NT2/D1 (cell line): ENCODE data around the gene MYDGF.

Source experiments
- DNase-seq: peaks from one replicate; pipeline ENCODE4 v3.0.0-alpha.2; 2011; ENCODE audit warnings: low read depth, low spot score
- H3K27me3 ChIP-seq: 2 replicates; pipeline ENCODE4 v1.6.0; 2011; ENCODE audit warnings: mild to moderate bottlenecking; ENCODE audit not compliant: insufficient read length, insufficient read depth
- H3K36me3 ChIP-seq: 2 replicates; pipeline ENCODE4 v1.6.1; 2011; ENCODE audit warnings: mild to moderate bottlenecking, low read length, mixed read lengths; ENCODE audit not compliant: insufficient read depth, insufficient read length
- H3K4me1 ChIP-seq: 2 replicates; pipeline ENCODE4 v1.5.1; 2011; ENCODE audit not compliant: insufficient read depth, insufficient read length
- H3K4me3 ChIP-seq: 2 replicates; pipeline ENCODE4 v1.5.1; 2011; ENCODE audit warnings: low read depth; ENCODE audit not compliant: insufficient read length
- H3K9ac ChIP-seq: 2 replicates; pipeline ENCODE4 v1.6.0; 2011; ENCODE audit warnings: low read depth; ENCODE audit not compliant: insufficient read length
- H3K9me3 ChIP-seq: 2 replicates; pipeline ENCODE4 v1.5.1; 2011; ENCODE audit warnings: mild to moderate bottlenecking, low read length; ENCODE audit not compliant: insufficient read depth
- SUZ12 ChIP-seq: IDR thresholded peaks from 2 replicates; pipeline ENCODE4 v1.6.1; 2011; ENCODE audit not compliant: insufficient read length, insufficient read depth; ENCODE audit errors: extremely low read depth
- YY1 ChIP-seq: IDR thresholded peaks from 2 replicates; pipeline ENCODE4 v1.6.1; 2011; ENCODE audit not compliant: insufficient read length, insufficient read depth
- ZNF274 ChIP-seq: IDR thresholded peaks from 2 replicates; pipeline ENCODE4 v1.6.1; 2011; ENCODE audit warnings: mild to moderate bottlenecking, low read depth, low read length

The MYDGF gene

DNA sequence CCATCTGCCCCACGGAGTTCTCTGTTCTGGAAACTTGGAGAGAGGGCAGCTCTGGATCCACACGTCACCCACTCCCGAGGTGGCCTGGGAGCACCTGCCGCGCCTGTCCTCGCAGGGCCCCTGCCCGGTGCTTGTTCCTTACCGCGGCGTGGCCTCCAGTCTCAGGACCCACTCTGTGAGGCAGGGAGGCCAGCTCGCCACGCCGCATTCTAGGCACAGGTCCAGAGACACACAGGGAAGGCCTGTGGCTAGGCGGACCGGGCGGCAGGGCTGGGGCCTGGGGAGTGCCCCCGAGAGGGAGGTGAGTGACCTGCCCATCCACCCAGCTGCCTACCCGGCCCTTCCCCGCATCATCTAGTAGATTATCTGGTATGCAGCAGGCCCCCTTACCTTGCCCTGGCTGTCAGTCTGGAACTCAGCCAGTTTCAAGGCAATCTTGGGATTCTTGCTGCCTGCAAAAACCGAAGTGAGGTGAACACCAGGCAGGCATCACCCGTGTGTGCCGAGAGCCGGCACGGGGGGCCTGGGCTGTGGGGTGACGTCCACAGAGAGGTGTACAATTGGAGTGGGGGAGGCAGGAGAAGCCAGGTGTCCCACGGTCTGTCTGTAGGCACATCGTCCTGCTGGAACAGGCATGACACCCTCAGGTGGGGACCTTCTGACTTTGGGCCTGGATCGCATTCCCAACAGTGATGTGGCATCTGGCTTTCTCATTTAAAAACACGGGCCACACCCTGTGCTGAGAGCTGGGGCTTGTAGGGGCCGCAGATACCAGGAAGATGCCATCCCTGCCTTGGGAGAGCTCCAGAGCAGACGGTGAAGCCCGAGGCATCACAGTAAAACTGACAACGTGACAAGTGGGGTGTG, 29.9 kb upstream of the MYDGF start:
- DNase-seq: no peak
- Histone ChIP-seq H3K4me1 (peaks cover 2% of the 10 kb centered on the region), H3K36me3 (peaks cover 93% of the 10 kb centered on the region), H3K4me3 (no peak overlapping the region), H3K9ac (no peak overlapping the region), H3K9me3 (no peaks in the 10 kb centered on the region), H3K27me3 (no peaks in the 10 kb centered on the region)
- TF ChIP-seq YY1 (no peak), ZNF274 (no peak), SUZ12 (no peak)

DNA sequence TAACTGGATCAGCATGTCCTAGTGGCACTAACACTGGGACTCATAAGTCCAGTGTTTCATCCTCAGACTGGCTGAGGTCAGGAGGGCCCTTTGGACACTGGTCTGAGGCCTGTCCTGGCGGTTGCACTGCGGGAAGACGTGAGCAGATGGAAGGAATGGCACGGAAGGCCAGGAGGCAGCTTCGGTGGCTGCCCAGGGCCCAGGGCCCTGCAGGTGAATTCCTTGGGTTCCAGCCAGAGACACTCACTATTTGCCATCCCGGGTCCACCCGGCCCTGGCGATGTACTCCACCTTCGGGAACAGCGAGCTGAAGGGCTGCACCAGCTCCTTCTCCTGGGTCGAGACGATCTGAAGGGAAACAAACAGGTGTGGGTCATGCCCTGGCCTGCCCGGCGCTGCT, 27.2 kb upstream of the MYDGF start:
- Histone ChIP-seq H3K9ac (no peak overlapping the region), H3K4me1 (peaks cover 2% of the 10 kb centered on the region), H3K36me3 (peaks cover 96% of the 10 kb centered on the region), H3K27me3 (no peaks in the 10 kb centered on the region), H3K4me3 (no peak overlapping the region), H3K9me3 (no peaks in the 10 kb centered on the region)
- TF ChIP-seq ZNF274 (no peak), YY1 (no peak), SUZ12 (no peak)
- DNase-seq: no peak

DNA sequence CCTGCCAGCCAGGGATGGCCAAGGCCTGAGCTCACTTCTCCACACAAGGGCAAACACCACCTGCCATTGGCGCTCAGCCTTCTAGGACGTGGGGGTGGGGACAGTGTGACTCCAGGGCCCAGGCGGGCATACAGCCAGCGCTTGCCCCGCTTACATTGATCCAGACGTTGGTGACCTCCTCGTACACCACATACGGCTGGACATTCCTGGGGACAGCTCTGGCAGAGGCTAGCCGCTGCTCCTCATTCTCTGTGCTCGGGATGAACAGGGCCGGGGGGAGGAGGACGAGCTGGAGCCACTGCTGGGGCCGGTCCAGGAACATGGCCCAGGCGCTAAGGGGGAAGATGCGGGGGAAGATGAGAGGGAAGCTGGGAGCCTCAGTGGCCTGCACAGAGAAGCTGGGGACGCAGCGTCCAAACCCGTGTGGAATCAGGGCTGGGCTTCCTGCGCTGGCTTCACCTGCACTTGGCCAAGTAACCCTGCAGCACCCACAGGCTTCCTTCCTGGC, 25.1 kb upstream of the MYDGF start:
- TF ChIP-seq ZNF274: no peak
- TF ChIP-seq SUZ12: no peak
- no peak for TF ChIP-seq YY1
- H3K36me3 ChIP-seq: peaks cover 93% of the 10 kb centered on the region
- no peaks in the 10 kb centered on the region for H3K9me3 ChIP-seq
- H3K4me1 ChIP-seq: no peaks in the 10 kb centered on the region
- no peaks in the 10 kb centered on the region for H3K27me3 ChIP-seq
- H3K9ac ChIP-seq: no peak overlapping the region
- no peak for DNase-seq
- no peak overlapping the region for H3K4me3 ChIP-seq

DNA sequence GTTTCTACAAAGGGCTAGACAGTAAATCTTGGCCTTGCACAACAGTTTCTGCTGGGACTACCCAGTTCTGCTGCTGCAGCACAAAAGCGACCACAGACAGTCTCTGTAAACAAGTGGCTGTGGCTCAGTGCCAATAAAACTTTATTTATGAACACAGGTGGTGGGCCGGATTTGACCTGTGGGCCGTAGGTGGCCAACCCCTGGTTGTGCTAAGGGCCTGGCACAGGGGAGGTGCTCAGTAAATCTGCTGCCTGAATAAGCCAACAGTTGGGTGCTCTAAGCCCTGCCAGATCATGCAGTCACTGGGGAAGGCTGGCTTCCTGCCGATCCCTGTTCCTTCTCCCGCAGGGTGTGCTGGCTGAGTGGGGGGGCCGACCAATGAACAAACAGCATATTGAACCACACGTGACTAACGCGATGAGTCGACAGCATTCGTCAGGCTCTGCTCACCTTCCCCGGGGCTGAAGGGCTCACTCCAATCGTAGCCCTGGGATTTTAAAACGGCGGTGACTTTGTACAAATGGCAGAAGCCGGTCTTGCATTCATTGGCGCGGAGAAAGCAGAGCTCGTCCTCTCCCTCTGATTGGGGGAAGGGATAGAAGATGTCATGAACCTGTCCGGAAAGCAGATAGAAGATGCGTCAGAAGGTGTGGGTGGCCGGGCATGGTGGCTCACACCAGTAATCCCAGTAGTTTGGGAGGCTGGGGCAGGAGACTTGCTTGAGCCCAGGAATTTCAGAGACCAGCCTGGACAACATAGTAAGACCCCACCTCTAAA, 24.3 kb upstream of the MYDGF start:
- Histone ChIP-seq H3K4me1 (no peaks in the 10 kb centered on the region), H3K36me3 (peaks cover 93% of the 10 kb centered on the region), H3K9me3 (no peaks in the 10 kb centered on the region), H3K27me3 (no peaks in the 10 kb centered on the region), H3K9ac (no peak overlapping the region), H3K4me3 (no peak overlapping the region)
- no peak for DNase-seq
- TF ChIP-seq YY1: no peak
- TF ChIP-seq SUZ12: no peak
- no peak for TF ChIP-seq ZNF274

DNA sequence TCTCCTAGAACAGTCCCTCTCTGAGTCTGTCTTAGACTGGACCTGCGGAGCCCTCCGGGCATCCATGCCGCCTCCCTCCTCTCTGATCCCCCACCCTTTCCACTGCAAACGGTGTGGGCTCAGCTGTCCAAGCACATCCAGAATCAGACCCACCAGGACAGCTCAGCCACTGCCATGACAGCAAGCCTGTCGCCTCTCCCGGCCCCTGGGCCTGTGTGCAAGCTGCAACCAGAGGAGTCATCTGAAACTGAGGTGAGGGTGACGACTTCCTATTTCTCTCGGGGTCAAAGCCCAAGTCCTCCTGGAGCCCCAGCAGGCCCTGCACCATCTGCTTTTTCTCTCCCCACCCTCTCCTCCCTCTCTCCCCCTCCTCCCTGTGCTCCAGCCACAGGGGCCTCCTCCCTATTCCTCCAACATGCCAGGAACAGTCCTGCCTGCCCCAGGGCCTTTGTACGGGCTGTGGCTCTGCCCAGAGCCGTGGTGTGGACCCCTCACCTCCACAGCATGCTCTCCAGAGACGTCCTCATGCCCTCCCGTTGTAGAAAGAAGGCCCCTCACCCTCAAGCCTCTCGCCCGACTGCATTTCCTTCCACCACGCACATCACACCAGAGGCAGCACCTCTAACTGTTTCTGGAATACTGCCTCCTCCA, 23.5 kb upstream of the MYDGF start:
- Histone ChIP-seq H3K27me3 (no peaks in the 10 kb centered on the region), H3K9ac (no peak overlapping the region), H3K36me3 (peaks cover 95% of the 10 kb centered on the region), H3K4me1 (no peaks in the 10 kb centered on the region), H3K4me3 (no peak overlapping the region), H3K9me3 (no peaks in the 10 kb centered on the region)
- TF ChIP-seq SUZ12 (no peak), ZNF274 (no peak), YY1 (no peak)
- no peak for DNase-seq

DNA sequence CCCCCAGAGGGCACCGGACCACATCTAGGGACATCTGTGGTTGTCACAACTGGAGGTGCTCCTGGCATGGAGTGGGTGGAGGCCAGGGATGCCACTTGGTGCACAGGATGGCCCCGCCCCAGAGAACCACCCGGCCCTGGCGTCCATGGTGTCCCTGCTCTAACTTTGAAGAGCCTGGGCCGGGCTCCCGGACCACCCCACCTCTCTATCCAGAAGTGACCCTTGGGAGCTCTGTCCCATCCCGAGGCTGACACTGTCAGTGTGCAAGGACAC, 22.9 kb upstream of the MYDGF start:
- no peak overlapping the region for H3K4me3 ChIP-seq
- DNase-seq: no peak
- no peaks in the 10 kb centered on the region for H3K27me3 ChIP-seq
- TF ChIP-seq SUZ12 (no peak), ZNF274 (no peak), YY1 (no peak)
- H3K4me1 ChIP-seq: no peaks in the 10 kb centered on the region
- no peak overlapping the region for H3K9ac ChIP-seq
- peaks cover 95% of the 10 kb centered on the region for H3K36me3 ChIP-seq
- H3K9me3 ChIP-seq: no peaks in the 10 kb centered on the region
